Testis (tissue), 2 donors: ENCODE data around the gene VSTM5.

Experiments used
- POLR2A ChIP-seq: fragments of 450-650 bp; IDR thresholded peaks from one replicate; pipeline ENCODE4 v1.6.1; 2017; ENCODE audit warnings: antibody characterized with exemption, mild to moderate bottlenecking, moderate library complexity
- TF ChIP-seq, protein P1 (sequence below), 3 experiments: fragments of 450-650 bp in 2 of 3; fragments of 200-600 bp in 1 of 3; sonication (generic) in 1 of 3; IDR thresholded peaks; one replicate each; pipeline ENCODE4 v1.5.1; 2016 to 2019; ENCODE audit warnings: antibody characterized with exemption in 3 of 3, mild to moderate bottlenecking in 2 of 3, moderate library complexity in 1 of 3

DNA sequence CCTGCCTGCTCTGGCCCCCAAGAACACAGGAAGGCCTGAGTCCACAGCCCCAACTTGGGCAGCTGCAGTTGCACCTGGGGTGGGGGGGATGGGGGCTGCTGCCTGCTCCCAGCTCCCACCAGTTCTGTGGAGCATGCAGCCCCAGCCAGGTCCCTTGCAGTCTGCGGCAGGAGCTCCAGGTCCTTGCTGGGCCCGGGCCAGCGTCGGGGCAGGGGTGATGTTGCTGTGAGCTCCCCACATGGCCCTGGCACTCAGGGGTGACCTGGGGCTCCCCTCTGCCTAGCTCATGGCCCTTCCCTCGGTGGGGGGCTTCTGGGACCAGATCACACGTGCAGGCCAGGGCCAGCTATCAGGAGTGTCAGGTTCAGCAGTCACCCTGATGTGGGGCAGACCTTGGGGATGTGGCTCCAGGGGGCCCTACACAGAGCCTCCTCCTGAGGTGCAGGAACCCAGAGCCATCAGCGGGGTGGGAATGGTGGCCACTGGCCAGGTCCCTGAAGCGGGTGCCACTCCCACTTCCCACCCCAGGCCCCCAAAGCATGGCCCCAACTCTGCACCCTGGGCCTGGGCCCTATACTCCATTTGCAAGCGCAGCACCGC lies 76.7 kb downstream of the VSTM5 start:
- TF ChIP-seq, protein P1, sequence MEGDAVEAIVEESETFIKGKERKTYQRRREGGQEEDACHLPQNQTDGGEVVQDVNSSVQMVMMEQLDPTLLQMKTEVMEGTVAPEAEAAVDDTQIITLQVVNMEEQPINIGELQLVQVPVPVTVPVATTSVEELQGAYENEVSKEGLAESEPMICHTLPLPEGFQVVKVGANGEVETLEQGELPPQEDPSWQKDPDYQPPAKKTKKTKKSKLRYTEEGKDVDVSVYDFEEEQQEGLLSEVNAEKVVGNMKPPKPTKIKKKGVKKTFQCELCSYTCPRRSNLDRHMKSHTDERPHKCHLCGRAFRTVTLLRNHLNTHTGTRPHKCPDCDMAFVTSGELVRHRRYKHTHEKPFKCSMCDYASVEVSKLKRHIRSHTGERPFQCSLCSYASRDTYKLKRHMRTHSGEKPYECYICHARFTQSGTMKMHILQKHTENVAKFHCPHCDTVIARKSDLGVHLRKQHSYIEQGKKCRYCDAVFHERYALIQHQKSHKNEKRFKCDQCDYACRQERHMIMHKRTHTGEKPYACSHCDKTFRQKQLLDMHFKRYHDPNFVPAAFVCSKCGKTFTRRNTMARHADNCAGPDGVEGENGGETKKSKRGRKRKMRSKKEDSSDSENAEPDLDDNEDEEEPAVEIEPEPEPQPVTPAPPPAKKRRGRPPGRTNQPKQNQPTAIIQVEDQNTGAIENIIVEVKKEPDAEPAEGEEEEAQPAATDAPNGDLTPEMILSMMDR (IDR thresholded peaks at IDR 0.05), result no peak
- TF ChIP-seq POLR2A, result no peak
